Neutrophil (primary cell): ENCODE data around the gene CANT1.

Source experiments
- H3K27ac ChIP-seq: fragments of 200-600 bp; sonication (generic); 2 replicates; pipeline ENCODE4 v1.5.1; 2016; ENCODE audit warnings: mild to moderate bottlenecking, moderate library complexity
- H3K27me3 ChIP-seq: fragments of 200-600 bp; sonication (generic); 2 replicates; pipeline ENCODE4 v1.6.0; 2016; ENCODE audit warnings: mild to moderate bottlenecking
- H3K36me3 ChIP-seq: fragments of 200-600 bp; sonication (generic); 2 replicates; pipeline ENCODE4 v1.5.1; 2017
- H3K4me1 ChIP-seq, 2 experiments: fragments of 200-600 bp in 1 of 2; sonication (generic) in 1 of 2; 1 replicate in 1 of 2; 2 replicates in 1 of 2; pipeline versions ENCODE4 v1.5.1 to v1.6.1; 2013 to 2016; ENCODE audit warnings: low read depth in 1 of 2, low read length in 1 of 2, mild to moderate bottlenecking in 1 of 2, moderate library complexity in 1 of 2; ENCODE audit not compliant: control insufficient read depth in 1 of 2, insufficient read depth in 1 of 2
- H3K4me3 ChIP-seq, 2 experiments: fragments of 200-600 bp in 1 of 2; sonication (generic) in 1 of 2; 1 replicate in 1 of 2; 2 replicates in 1 of 2; pipeline ENCODE4 v1.5.1; 2013 to 2016; ENCODE audit warnings: low read depth in 1 of 2, low read length in 1 of 2, mild to moderate bottlenecking in 1 of 2, moderate library complexity in 1 of 2
- H3K9me3 ChIP-seq: fragments of 200-600 bp; sonication (generic); 2 replicates; pipeline ENCODE4 v1.5.1; 2016
- CTCF ChIP-seq: fragments of 200-600 bp; sonication (generic); IDR thresholded peaks from 2 replicates; pipeline ENCODE4 v1.5.1; 2016; ENCODE audit warnings: antibody characterized with exemption

Gene CANT1

DNA sequence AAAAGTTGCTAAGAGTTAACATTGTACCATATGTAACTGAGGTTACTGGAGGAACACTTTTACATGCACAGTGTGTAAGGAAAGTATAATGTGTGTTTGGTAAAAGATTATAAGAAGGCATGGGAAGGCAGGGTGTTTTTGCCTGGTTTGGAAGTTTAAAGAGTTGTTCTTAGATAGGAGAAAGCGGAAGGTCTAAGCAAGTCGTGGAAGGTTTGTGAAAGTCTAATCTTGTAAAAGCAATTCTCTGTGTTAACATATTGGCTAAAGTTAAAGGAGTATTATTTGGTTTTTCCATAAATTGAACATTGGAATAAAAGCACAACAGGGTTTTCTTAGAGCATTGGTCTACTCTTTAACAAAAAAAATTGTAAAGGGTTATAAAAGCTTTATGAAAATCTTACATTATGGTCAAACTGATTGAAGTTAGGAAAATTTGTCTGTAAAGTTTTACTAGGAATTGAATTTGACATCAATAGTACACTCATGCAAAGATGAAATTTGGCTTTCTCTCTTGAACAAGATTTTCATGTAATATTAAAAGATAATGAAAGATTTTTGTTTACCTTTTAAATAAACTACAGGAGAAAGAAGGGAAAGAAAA is 4.7 kb upstream of the CANT1 start:
- no peak overlapping the region for H3K4me3 ChIP-seq
- H3K36me3 ChIP-seq = no peaks in the 10 kb centered on the region
- H3K27me3 ChIP-seq = peaks cover 31% of the 10 kb centered on the region
- no peak for TF ChIP-seq CTCF
- H3K4me1 ChIP-seq = peaks cover 5 to 6% of the 10 kb centered on the region in 2 experiments
- no peaks in the 10 kb centered on the region for H3K9me3 ChIP-seq
- H3K27ac ChIP-seq = no peak overlapping the region

GRCh38 chr17:79012563-79013134 is 3.1 kb upstream of the CANT1 start:
- no peak overlapping the region for H3K4me3 ChIP-seq
- H3K27me3 ChIP-seq = peaks cover 31% of the 10 kb centered on the region
- no peak for TF ChIP-seq CTCF
- no peaks in the 10 kb centered on the region for H3K9me3 ChIP-seq
- H3K36me3 ChIP-seq = peaks cover 5% of the 10 kb centered on the region
- no peak overlapping the region for H3K27ac ChIP-seq
- H3K4me1 ChIP-seq = peaks cover 18 to 20% of the 10 kb centered on the region in 2 experiments

DNA sequence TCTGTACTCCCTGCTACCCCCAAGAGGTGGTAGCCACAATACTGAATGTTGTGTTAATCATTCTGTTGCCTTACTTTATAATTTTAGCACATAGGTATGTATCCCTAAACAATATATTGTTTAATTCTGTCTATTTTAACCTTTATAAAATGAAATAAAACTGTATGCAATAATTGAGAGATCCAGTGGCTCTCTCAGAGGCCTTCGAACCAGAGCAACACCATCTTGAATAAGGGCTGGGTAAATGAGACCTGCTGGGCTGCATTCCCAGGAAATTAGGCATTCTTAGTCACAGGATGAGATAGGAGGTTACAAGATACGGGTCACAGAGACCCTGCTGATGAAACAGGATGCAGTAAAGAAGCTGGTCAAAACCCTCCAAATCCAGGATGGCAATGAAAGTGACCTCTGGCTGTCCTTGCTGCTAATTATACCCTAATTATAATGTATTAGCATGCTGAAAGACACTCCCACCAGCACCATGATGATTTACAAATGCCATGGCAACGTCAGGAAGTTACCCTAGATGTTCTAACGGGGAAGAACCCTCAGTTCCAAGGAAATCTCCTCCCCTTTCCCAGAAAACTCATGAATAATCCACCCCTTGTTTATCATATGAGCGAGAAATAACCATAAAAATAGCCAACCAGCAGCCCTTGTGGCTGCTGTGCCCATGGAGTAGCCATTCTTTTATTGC is 2.0 kb upstream of the CANT1 start:
- H3K36me3 ChIP-seq = peaks cover 11% of the 10 kb centered on the region
- H3K27me3 ChIP-seq = peaks cover 31% of the 10 kb centered on the region
- peaks cover 27 to 29% of the 10 kb centered on the region in 2 experiments for H3K4me1 ChIP-seq
- no peak overlapping the region for H3K4me3 ChIP-seq
- H3K9me3 ChIP-seq = no peaks in the 10 kb centered on the region
- TF ChIP-seq CTCF = no peak
- no peak overlapping the region for H3K27ac ChIP-seq

- H3K4me1 ChIP-seq = peaks cover 40 to 42% of the 10 kb centered on the region in 2 experiments
- no peak for TF ChIP-seq CTCF
- peak overlapping the region; percentile 76 to 89 for H3K4me3 ChIP-seq
- H3K36me3 ChIP-seq = peaks cover 14% of the 10 kb centered on the region
- H3K9me3 ChIP-seq = no peaks in the 10 kb centered on the region
- H3K27me3 ChIP-seq = peaks cover 30% of the 10 kb centered on the region
- peak overlapping the region; percentile 91 for H3K27ac ChIP-seq
Measured at GRCh38 chr17:79010304-79010646, 711 bp upstream of the CANT1 start.

DNA sequence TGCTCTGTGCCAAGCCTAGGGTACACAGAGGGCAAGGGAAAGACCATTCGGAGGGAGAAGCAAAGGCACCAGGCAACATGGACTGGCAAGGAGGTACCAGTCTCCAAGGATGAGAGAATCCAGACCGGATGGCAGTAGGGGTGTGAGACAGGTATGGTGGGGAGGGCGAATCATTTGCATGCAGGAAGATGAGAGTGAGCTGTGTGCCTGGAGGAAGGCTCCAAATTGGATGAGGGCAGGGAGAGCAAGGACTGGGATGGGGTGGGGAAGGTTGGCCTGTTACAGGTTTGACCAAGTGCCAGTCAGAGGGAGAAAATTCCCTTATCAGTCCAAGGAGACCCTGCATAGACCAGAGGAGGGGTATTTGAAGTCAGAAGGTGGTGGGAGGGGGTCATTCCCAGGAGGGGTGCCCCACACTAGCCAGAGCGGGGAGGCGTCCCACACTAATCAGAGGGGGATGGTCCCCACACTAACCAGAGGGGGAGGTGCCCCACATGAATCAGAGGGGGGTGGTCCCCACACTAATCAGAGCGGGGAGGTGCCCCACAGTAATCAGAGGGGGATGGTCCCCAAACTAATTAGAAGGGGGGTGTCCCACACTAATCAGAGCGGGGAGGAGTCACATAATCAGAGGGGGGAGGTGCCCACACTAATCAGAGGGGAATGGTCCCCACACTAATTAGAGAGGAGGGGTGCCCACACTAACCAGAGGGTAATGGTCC is 737 bp downstream of the CANT1 start:
- H3K27ac ChIP-seq = peak overlapping the region; percentile 91
- peaks cover 42 to 44% of the 10 kb centered on the region in 2 experiments for H3K4me1 ChIP-seq
- H3K36me3 ChIP-seq = peaks cover 17% of the 10 kb centered on the region
- peaks cover 15% of the 10 kb centered on the region for H3K27me3 ChIP-seq
- peak overlapping the region; percentile 76 to 89 for H3K4me3 ChIP-seq
- H3K9me3 ChIP-seq = no peaks in the 10 kb centered on the region
- no peak for TF ChIP-seq CTCF
